K562 (cell line): ENCODE results near the gene PAF1. TPM values are rescaled to one million over a fixed set of nuclear protein-coding genes. Genes with fewer than 3 reads are reported as not detected.

Source experiments
- CBX1 ChIP-seq: sonication (generic); IDR thresholded peaks from 2 replicates; pipeline ENCODE4 v1.6.1; 2016; ENCODE audit warnings: antibody characterized with exemption, low read depth, mild to moderate bottlenecking
- CREB1 ChIP-seq, 2 experiments: sonication (generic) in 1 of 2; formaldehyde crosslinking in 1 of 2; IDR thresholded peaks; 2 replicates each; pipeline versions ENCODE4 v1.6.1 to v1.8.0; 2012 to 2022; ENCODE audit warnings: inconsistent platforms in 1 of 2, mild to moderate bottlenecking in 1 of 2, missing genetic modification reagents in 1 of 2, moderate library complexity in 1 of 2
- DACH1 ChIP-seq: fragments of 450-650 bp; IDR thresholded peaks from 2 replicates; pipeline ENCODE4 v1.6.1; 2018; ENCODE audit not compliant: partially characterized antibody
- ERF ChIP-seq: fragments of 450-650 bp; formaldehyde crosslinking; IDR thresholded peaks from 2 replicates; pipeline ENCODE4 v1.4.0; 2020; ENCODE audit warnings: mild to moderate bottlenecking, mixed read lengths
- FOXJ2 ChIP-seq: fragments of 200-800 bp; sonication (Bioruptor generic); IDR thresholded peaks from 2 replicates; pipeline ENCODE4 v1.6.1; 2016; ENCODE audit warnings: missing genetic modification characterization, missing compliant biosample characterization
- KHSRP ChIP-seq: fragments of 450-650 bp; IDR thresholded peaks from 2 replicates; pipeline ENCODE4 v1.6.1; 2017
- L3MBTL2 ChIP-seq: fragments of 450-650 bp; IDR thresholded peaks from 2 replicates; pipeline ENCODE4 v1.6.1; 2016; ENCODE audit warnings: mild to moderate bottlenecking, moderate library complexity
- NCOA6 ChIP-seq: fragments of 450-650 bp; IDR thresholded peaks from 2 replicates; pipeline ENCODE4 v1.6.1; 2017; ENCODE audit warnings: mild to moderate bottlenecking
- NFATC3 ChIP-seq: fragments of 450-650 bp; IDR thresholded peaks from 2 replicates; pipeline ENCODE4 v1.6.1; 2017; ENCODE audit warnings: mild to moderate bottlenecking
- NFE2L1 ChIP-seq: fragments of 450-650 bp; IDR thresholded peaks from 2 replicates; pipeline ENCODE4 v1.6.1; 2016; ENCODE audit warnings: missing genetic modification characterization, low read depth, mild to moderate bottlenecking, missing compliant biosample characterization, moderate library complexity, borderline replicate concordance
- SIRT6 ChIP-seq: IDR thresholded peaks from one replicate; pipeline ENCODE4 v1.6.1; 2012; ENCODE audit warnings: low read depth, mild to moderate bottlenecking, control low read depth, inconsistent platforms, low read length, moderate library complexity
- SMAD4 ChIP-seq: fragments of 250-450 bp; sonication (Bioruptor Pico); conservative IDR thresholded peaks from 2 replicates; pipeline ENCODE4 v1.8.0; 2021; ENCODE audit warnings: inconsistent platforms, mild to moderate bottlenecking, moderate library complexity
- STAT5B ChIP-seq: fragments of 250-450 bp; sonication (Bioruptor Pico); IDR thresholded peaks from 2 replicates; pipeline ENCODE4 v1.8.0; 2021; ENCODE audit warnings: mild to moderate bottlenecking, inconsistent platforms
- ZC3H8 ChIP-seq: fragments of 450-650 bp; IDR thresholded peaks from 2 replicates; pipeline ENCODE4 v1.6.1; 2017
- ZNF175 ChIP-seq: fragments of 200-800 bp; sonication (Bioruptor generic); IDR thresholded peaks from 2 replicates; pipeline ENCODE4 v1.6.1; 2016; ENCODE audit warnings: low read depth, mild to moderate bottlenecking, missing genetic modification characterization, missing compliant biosample characterization
- ZNF764 ChIP-seq: fragments of 250-450 bp; sonication (Bioruptor Pico); IDR thresholded peaks from 2 replicates; pipeline ENCODE4 v1.4.0; 2020; ENCODE audit warnings: low read depth, mild to moderate bottlenecking, moderate library complexity
- ZNF785 ChIP-seq: fragments of 250-450 bp; sonication (Bioruptor Pico); IDR thresholded peaks from 2 replicates; pipeline ENCODE4 v1.4.0; 2020; ENCODE audit warnings: mild to moderate bottlenecking
- polyA plus RNA-seq, 8 experiments: library from polyadenylated mRNA; depleted of rRNA in 4 of 8; stranded (reverse) in 5 of 8; unstranded in 3 of 8; fragments of >200 nt; fragmentation: Nextera tagmentation in 2 of 8; fragmentation: Illumina TruSeq in 1 of 8; extraction: Ambion mirVana in 2 of 8; extraction: Trizol in 1 of 8; gene quantifications; 2 replicates each; pipeline versions ENCODE4 v1.2.1 to v1.2.3, GENCODE V29; 2011 to 2014; ENCODE audit warnings: inconsistent platforms in 1 of 8, missing spikeins in 1 of 8
- total RNA-seq, 7 experiments: library from RNA; depleted of rRNA in 6 of 7; stranded (reverse); fragments of >200 nt in 6 of 7; fragmentation: Illumina TruSeq in 2 of 7; extraction: Trizol in 2 of 7; gene quantifications; 2 replicates each; pipeline versions ENCODE4 v1.2.1 to v1.2.3, GENCODE V29; 2011 to 2021; ENCODE audit warnings: low replicate concordance in 1 of 7
- TF ChIP-seq, protein P1 (sequence below): fragments of 450-650 bp; conservative IDR thresholded peaks from 2 replicates; pipeline ENCODE4 v1.6.1; 2016; ENCODE audit warnings: missing genetic modification characterization, low read depth, mild to moderate bottlenecking, control low read depth, missing compliant biosample characterization
- TF ChIP-seq, protein P2 (sequence below): fragments of 450-650 bp; IDR thresholded peaks from 2 replicates; pipeline ENCODE4 v1.7.0; 2016; ENCODE audit warnings: borderline replicate concordance
- TF ChIP-seq, protein P3 (sequence below): fragments of 250-450 bp; sonication (Bioruptor Pico); IDR thresholded peaks from 2 replicates; pipeline ENCODE4 v1.8.0; 2022; ENCODE audit warnings: inconsistent platforms
- TF ChIP-seq, protein P4 (sequence below): fragments of 450-650 bp; formaldehyde crosslinking; IDR thresholded peaks from 2 replicates; pipeline ENCODE4 v1.4.0; 2020; ENCODE audit warnings: mild to moderate bottlenecking, moderate library complexity

PAF1 gene
- total and polyA plus RNA-seq, 9 of the 15 experiments (the other 6 are each of a cell fraction or from before 2014, with no cell fraction given) = 1.5 to 45.0 (median 33.8) TPM

DNA sequence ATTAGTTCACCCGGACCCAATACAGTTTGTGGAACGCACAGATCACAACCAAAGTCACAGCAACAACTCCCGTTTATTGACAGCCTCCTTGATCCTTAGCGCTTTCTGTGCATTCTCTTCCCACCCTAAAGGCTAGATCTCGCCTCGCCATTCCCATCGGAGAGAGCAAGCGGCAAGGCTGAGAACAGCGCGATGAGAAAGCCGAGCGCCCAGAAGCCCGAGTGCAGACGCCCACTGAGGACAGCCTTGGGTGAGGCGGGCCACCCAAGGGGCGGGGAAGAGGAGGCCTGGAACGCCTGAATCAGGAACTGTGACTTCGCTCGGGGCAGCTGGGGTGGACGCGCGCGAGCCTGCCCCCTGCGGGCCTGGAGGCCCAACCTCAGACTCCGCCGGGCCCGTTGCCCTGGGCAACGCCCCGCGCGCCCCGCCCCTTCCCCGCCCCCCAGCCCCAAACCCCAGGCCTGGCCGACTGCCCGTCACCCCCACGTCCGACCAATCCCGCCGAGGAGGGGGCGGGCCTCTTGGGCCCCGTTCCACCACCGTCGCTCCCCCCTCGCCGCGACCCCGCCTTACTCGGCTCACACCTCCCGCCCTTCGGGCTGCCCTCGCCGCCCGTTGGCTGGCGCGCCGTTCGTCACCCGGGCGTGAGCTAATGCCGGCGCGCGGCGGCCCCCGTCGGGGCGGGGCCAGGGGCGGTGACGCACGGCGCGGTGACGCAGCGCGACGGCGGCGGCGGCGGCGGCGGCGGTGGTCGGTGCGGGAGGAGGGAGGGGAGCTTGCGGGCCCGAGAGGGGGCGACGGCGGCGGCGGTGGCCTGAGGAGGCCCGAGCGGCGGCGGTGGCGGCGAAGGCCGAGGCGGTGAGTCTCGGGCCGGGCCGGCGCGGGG is 48.9 kb downstream of the PAF1 start, which contains the start of gene SAMD4B (continued):
- TF ChIP-seq, protein P1, sequence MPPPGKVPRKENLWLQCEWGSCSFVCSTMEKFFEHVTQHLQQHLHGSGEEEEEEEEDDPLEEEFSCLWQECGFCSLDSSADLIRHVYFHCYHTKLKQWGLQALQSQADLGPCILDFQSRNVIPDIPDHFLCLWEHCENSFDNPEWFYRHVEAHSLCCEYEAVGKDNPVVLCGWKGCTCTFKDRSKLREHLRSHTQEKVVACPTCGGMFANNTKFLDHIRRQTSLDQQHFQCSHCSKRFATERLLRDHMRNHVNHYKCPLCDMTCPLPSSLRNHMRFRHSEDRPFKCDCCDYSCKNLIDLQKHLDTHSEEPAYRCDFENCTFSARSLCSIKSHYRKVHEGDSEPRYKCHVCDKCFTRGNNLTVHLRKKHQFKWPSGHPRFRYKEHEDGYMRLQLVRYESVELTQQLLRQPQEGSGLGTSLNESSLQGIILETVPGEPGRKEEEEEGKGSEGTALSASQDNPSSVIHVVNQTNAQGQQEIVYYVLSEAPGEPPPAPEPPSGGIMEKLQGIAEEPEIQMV (tag) = no peak
- TF ChIP-seq DACH1 = no peak
- no peak for TF ChIP-seq ZNF764 (CRISPR knock-in tag)
- no peak for TF ChIP-seq ZC3H8
- TF ChIP-seq, protein P2, sequence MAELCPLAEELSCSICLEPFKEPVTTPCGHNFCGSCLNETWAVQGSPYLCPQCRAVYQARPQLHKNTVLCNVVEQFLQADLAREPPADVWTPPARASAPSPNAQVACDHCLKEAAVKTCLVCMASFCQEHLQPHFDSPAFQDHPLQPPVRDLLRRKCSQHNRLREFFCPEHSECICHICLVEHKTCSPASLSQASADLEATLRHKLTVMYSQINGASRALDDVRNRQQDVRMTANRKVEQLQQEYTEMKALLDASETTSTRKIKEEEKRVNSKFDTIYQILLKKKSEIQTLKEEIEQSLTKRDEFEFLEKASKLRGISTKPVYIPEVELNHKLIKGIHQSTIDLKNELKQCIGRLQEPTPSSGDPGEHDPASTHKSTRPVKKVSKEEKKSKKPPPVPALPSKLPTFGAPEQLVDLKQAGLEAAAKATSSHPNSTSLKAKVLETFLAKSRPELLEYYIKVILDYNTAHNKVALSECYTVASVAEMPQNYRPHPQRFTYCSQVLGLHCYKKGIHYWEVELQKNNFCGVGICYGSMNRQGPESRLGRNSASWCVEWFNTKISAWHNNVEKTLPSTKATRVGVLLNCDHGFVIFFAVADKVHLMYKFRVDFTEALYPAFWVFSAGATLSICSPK = no peak
- no peak for TF ChIP-seq NFE2L1
- TF ChIP-seq, protein P3, sequence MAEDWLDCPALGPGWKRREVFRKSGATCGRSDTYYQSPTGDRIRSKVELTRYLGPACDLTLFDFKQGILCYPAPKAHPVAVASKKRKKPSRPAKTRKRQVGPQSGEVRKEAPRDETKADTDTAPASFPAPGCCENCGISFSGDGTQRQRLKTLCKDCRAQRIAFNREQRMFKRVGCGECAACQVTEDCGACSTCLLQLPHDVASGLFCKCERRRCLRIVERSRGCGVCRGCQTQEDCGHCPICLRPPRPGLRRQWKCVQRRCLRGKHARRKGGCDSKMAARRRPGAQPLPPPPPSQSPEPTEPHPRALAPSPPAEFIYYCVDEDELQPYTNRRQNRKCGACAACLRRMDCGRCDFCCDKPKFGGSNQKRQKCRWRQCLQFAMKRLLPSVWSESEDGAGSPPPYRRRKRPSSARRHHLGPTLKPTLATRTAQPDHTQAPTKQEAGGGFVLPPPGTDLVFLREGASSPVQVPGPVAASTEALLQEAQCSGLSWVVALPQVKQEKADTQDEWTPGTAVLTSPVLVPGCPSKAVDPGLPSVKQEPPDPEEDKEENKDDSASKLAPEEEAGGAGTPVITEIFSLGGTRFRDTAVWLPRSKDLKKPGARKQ = no peak
- no peak for TF ChIP-seq ZNF785
- TF ChIP-seq L3MBTL2 = peak; percentile 41; the same call in 1 of the 2 replicates
- 0 out of 2 replicates have a peak, but pooled peaks have one; percentile 22 for TF ChIP-seq SMAD4 (CRISPR knock-in tag)
- TF ChIP-seq, protein P4, sequence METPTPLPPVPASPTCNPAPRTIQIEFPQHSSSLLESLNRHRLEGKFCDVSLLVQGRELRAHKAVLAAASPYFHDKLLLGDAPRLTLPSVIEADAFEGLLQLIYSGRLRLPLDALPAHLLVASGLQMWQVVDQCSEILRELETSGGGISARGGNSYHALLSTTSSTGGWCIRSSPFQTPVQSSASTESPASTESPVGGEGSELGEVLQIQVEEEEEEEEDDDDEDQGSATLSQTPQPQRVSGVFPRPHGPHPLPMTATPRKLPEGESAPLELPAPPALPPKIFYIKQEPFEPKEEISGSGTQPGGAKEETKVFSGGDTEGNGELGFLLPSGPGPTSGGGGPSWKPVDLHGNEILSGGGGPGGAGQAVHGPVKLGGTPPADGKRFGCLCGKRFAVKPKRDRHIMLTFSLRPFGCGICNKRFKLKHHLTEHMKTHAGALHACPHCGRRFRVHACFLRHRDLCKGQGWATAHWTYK (CRISPR knock-in tag) = 0 out of 2 replicates have a peak, but pooled peaks have one; percentile 35
- no peak for TF ChIP-seq KHSRP
- TF ChIP-seq SIRT6 = no peak
- TF ChIP-seq CBX1 = peak; percentile 93; the same call in 1 of the 2 replicates
- TF ChIP-seq ZNF175 = no peak
- no peak for TF ChIP-seq NCOA6
- TF ChIP-seq ERF (CRISPR knock-in tag) = peak; percentile 40; the same call in 1 of the 2 replicates
- TF ChIP-seq FOXJ2 (tag) = no peak
- TF ChIP-seq CREB1 (IDR thresholded peaks at IDR 0.05) = peak; percentile 78
- peak; percentile 58; the same call in 1 of the 2 replicates for TF ChIP-seq CREB1 (CRISPR knock-in tag; IDR thresholded peaks at IDR 0.05)
- TF ChIP-seq STAT5B (CRISPR knock-in tag) = no peak
- TF ChIP-seq NFATC3 = no peak
